PC-3 (cell line): ENCODE data around the gene STXBP6. TPM values are rescaled to one million over a fixed set of nuclear protein-coding genes. Genes with fewer than 3 reads are reported as not detected.

Experiments used
- ATAC-seq: fragments of 200-7000 bp; cut with Tn5 transposase; 2 replicates; pipeline ENCODE4 v1.9.1; 2020; ENCODE audit warnings: mild to moderate bottlenecking, moderate library complexity
- BruUV-seq: library from RNA; stranded (reverse); fragments of 400-500 nt; replicated peaks from 2 replicates; lab custom pipeline; 2021; lab: Mats Ljungman, UMichigan
- CTCF ChIA-PET: fragments of 300-600 bp; sonication (Branson Sonifier 250); formaldehyde crosslinking; loops from one replicate; lab custom pipeline; 2022; ENCODE audit warnings: antibody characterized with exemption; lab: Charles Lee
- POLR2A ChIA-PET: fragments of 300-600 bp; sonication (Branson Sonifier 250); formaldehyde crosslinking; loops from one replicate; lab custom pipeline; 2022; ENCODE audit warnings: antibody characterized with exemption; ENCODE audit not compliant: unreplicated experiment; lab: Charles Lee
- DNase-seq: peaks from one replicate; pipeline ENCODE4 v3.0.0-alpha.2; 2015
- H2AFZ ChIP-seq: fragments of 300-600 bp; sonication (generic); 2 replicates; pipeline ENCODE4 v1.6.0; 2016; ENCODE audit warnings: antibody characterized with exemption, low read length
- H3F3A ChIP-seq: fragments of 300-600 bp; sonication (generic); one replicate; pipeline ENCODE4 v1.6.0; 2017; ENCODE audit warnings: antibody characterized with exemption, low read length, control low read depth, mild to moderate bottlenecking; ENCODE audit not compliant: unreplicated experiment
- H3K27ac ChIP-seq: fragments of 300-600 bp; sonication (generic); 2 replicates; pipeline ENCODE4 v1.5.1; 2016; ENCODE audit warnings: mild to moderate bottlenecking, low read length
- H3K27me3 ChIP-seq: fragments of 300-600 bp; sonication (generic); 2 replicates; pipeline ENCODE4 v1.6.1; 2016; ENCODE audit warnings: low read length, mixed read lengths
- H3K36me3 ChIP-seq: fragments of 300-600 bp; sonication (generic); 2 replicates; pipeline ENCODE4 v1.6.1; 2016; ENCODE audit warnings: low read depth, mixed run types, low read length, mixed read lengths
- H3K4me1 ChIP-seq: fragments of 300-600 bp; sonication (generic); 2 replicates; pipeline ENCODE4 v1.5.1; 2016; ENCODE audit warnings: low read length; ENCODE audit not compliant: insufficient read depth
- H3K4me2 ChIP-seq: fragments of 300-600 bp; sonication (generic); 2 replicates; pipeline ENCODE4 v1.6.0; 2016; ENCODE audit warnings: low read length
- H3K4me3 ChIP-seq: fragments of 300-600 bp; sonication (generic); 2 replicates; pipeline ENCODE4 v1.5.1; 2016; ENCODE audit warnings: mild to moderate bottlenecking, low read length, mixed read lengths
- H3K79me2 ChIP-seq: fragments of 300-600 bp; sonication (generic); 2 replicates; pipeline ENCODE4 v1.6.1; 2017; ENCODE audit warnings: low read length, mixed read lengths
- H3K9ac ChIP-seq: fragments of 300-600 bp; sonication (generic); 2 replicates; pipeline ENCODE4 v1.6.0; 2016; ENCODE audit warnings: mild to moderate bottlenecking, low read length
- H3K9me2 ChIP-seq: fragments of 300-600 bp; sonication (generic); replicated peaks from 2 replicates; pipeline ENCODE4 v1.6.1; 2016; ENCODE audit warnings: mixed run types, low read length, mixed read lengths
- H3K9me3 ChIP-seq: fragments of 300-600 bp; sonication (generic); 2 replicates; pipeline ENCODE4 v1.6.1; 2016; ENCODE audit warnings: low read length, mixed read lengths
- H4K20me1 ChIP-seq: fragments of 300-600 bp; sonication (generic); 2 replicates; pipeline ENCODE4 v1.6.1; 2016; ENCODE audit warnings: low read length, mixed read lengths
- CTCF ChIP-seq: fragments of 300-600 bp; sonication (generic); conservative IDR thresholded peaks from 2 replicates; pipeline ENCODE4 v1.5.1; 2017; ENCODE audit warnings: antibody characterized with exemption, low read depth, mild to moderate bottlenecking, low read length
- EZH2 ChIP-seq: fragments of 300-600 bp; sonication (generic); IDR thresholded peaks from one replicate; pipeline ENCODE4 v1.6.1; 2017; ENCODE audit warnings: antibody characterized with exemption, mild to moderate bottlenecking, low read length; ENCODE audit not compliant: unreplicated experiment
- EZH2phosphoT487 ChIP-seq: fragments of 300-600 bp; sonication (generic); IDR thresholded peaks from 2 replicates; pipeline ENCODE4 v1.6.1; 2018; ENCODE audit warnings: mild to moderate bottlenecking, antibody characterized with exemption, low read length, borderline replicate concordance
- intact Hi-C: fragments of 100-400 bp; cut with micrococcal nuclease; formaldehyde crosslinking; loops from 2 replicates; pipeline ENCODE4 v1.9.0; 2023
- total RNA-seq: library from RNA; depleted of rRNA; stranded (reverse); fragments of >200 nt; gene quantifications from 2 replicates; pipeline ENCODE4 v1.2.3, GENCODE V29; 2014

Gene STXBP6
- total RNA-seq, 1 experiment from 2014 or later = 0.40 TPM

- no peaks in the 10 kb centered on the region for H3K9me2 ChIP-seq
- H3K36me3 ChIP-seq = no peaks in the 10 kb centered on the region
- no peak overlapping the region for H3K4me3 ChIP-seq
- no peaks in the 10 kb centered on the region for H3F3A ChIP-seq
- H4K20me1 ChIP-seq = no peaks in the 10 kb centered on the region
- peaks cover 42% of the 10 kb centered on the region for H3K27me3 ChIP-seq
- TF ChIP-seq CTCF = no peak
- TF ChIP-seq EZH2 = no peak
- intact Hi-C loops = no loop called here
- ChIA-PET POLR2A (no interaction called here), CTCF (no interaction called here)
- no peak overlapping the region for H3K4me2 ChIP-seq
- H3K79me2 ChIP-seq = no peaks in the 10 kb centered on the region
- H3K9ac ChIP-seq = no peak overlapping the region
- no peak overlapping the region for H3K27ac ChIP-seq
- no TSS peak for BruUV-seq
- H2AFZ ChIP-seq = no peak overlapping the region
- H3K4me1 ChIP-seq = no peaks in the 10 kb centered on the region
- no peak for ATAC-seq
- no peak for DNase-seq
- no peaks in the 10 kb centered on the region for H3K9me3 ChIP-seq
Measured at GRCh38 chr14:25046301-25046943, 3.5 kb downstream of the STXBP6 start.

- no peaks in the 10 kb centered on the region for H3K4me1 ChIP-seq
- H3K36me3 ChIP-seq = no peaks in the 10 kb centered on the region
- ChIA-PET POLR2A (no interaction called here), CTCF (no interaction called here)
- no peak for ATAC-seq
- no peak overlapping the region for H3K27ac ChIP-seq
- no peak overlapping the region for H3K9ac ChIP-seq
- no peak overlapping the region for H2AFZ ChIP-seq
- H3K4me3 ChIP-seq = no peak overlapping the region
- no TSS peak for BruUV-seq
- H3K4me2 ChIP-seq = no peak overlapping the region
- no peak for DNase-seq
- no peaks in the 10 kb centered on the region for H3K79me2 ChIP-seq
- TF ChIP-seq EZH2 (no peak), EZH2phosphoT487 (no peak), CTCF (no peak)
- no peaks in the 10 kb centered on the region for H4K20me1 ChIP-seq
- peaks cover 20% of the 10 kb centered on the region for H3K27me3 ChIP-seq
- intact Hi-C loops = no loop called here
- H3K9me2 ChIP-seq = no peaks in the 10 kb centered on the region
- H3F3A ChIP-seq = no peaks in the 10 kb centered on the region
- H3K9me3 ChIP-seq = no peaks in the 10 kb centered on the region
Measured at GRCh38 chr14:25044106-25044698, 5.7 kb downstream of the STXBP6 start.
